ENCODE measurements around the gene CDH23.

CDH23 gene

DNA sequence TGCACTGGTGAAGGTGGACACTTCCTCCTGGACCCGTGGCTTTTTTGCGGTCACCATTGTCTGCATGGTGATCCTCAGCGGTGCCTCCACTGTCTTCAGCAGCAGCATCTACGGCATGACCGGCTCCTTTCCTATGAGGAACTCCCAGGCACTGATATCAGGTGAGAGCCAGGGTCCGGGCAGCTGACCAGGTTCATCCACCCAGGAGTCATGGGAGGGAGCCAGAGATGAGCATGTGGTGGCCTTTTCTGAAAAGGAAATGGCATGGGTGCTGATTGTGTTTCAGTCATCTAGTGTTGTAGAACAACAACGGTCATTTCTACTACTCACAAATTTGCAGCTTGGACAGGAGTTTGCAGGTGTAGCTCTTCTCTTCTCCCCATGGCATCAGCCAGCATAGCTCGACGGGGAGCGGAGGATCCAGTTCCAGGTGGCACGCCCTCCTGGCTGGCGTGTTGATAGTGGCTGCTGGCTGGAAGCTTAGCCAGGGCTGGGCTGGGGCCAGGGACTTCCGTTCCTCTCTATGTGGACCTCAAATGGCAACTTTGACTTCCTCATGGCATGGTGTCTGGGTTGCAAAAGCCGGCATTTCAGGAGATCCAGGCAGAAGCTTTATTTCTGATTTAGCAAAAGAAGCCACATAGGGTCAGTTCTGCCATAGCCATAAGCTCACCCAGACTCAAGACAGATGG is 44.9 kb upstream of the CDH23 start:
- ATAC-seq: no peak
- TF ChIP-seq OSR1 (CRISPR knock-in tag; IDR thresholded peaks at IDR 0.05) (no peak), ZFP30 (CRISPR knock-in tag; IDR thresholded peaks at IDR 0.05) (no peak), BACH2 (CRISPR knock-in tag; IDR thresholded peaks at IDR 0.05; ENCODE audit: borderline replicate concordance) (no peak), POU6F1 (CRISPR knock-in tag; IDR thresholded peaks at IDR 0.05; ENCODE audit: borderline replicate concordance, low read depth) (no peak), ZNF8 (CRISPR knock-in tag; IDR thresholded peaks at IDR 0.05) (no peak), TOX (CRISPR knock-in tag; IDR thresholded peaks at IDR 0.05; ENCODE audit: borderline replicate concordance) (no peak), CSDC2 (CRISPR knock-in tag; IDR thresholded peaks at IDR 0.05) (no peak), ESRRG (CRISPR knock-in tag; IDR thresholded peaks at IDR 0.05) (no peak), ISL1 (CRISPR knock-in tag; IDR thresholded peaks at IDR 0.05) (no peak)
- TF ChIP-seq, protein P1, sequence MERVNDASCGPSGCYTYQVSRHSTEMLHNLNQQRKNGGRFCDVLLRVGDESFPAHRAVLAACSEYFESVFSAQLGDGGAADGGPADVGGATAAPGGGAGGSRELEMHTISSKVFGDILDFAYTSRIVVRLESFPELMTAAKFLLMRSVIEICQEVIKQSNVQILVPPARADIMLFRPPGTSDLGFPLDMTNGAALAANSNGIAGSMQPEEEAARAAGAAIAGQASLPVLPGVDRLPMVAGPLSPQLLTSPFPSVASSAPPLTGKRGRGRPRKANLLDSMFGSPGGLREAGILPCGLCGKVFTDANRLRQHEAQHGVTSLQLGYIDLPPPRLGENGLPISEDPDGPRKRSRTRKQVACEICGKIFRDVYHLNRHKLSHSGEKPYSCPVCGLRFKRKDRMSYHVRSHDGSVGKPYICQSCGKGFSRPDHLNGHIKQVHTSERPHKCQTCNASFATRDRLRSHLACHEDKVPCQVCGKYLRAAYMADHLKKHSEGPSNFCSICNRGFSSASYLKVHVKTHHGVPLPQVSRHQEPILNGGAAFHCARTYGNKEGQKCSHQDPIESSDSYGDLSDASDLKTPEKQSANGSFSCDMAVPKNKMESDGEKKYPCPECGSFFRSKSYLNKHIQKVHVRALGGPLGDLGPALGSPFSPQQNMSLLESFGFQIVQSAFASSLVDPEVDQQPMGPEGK (CRISPR knock-in tag; IDR thresholded peaks at IDR 0.05; ENCODE audit: borderline replicate concordance): no peak

DNA sequence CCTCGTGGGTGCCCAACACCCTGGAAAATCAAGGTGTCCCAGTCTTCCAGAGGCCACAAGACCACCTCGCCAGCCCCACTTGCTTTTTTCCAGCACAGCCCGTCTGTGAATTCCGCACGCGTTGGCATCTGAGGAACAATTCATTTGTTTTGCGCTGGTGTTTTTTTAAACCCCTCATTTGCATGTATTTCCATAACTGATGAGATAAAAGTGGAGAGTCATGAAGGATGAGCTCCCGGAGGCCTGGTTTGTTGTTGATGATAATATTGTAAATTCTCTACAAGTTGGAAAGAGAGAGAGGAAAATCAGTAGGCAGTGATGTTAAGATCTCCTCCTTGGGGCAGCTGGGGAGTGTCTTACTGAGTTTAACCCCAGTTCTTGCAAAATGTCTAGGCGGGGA is 43.1 kb upstream of the CDH23 start:
- TF ChIP-seq ARNTL (CRISPR knock-in tag; IDR thresholded peaks at IDR 0.05; ENCODE audit: borderline replicate concordance, low read depth): no peak
- no peak for TF ChIP-seq SNAI2 (CRISPR knock-in tag; IDR thresholded peaks at IDR 0.05)
- TF ChIP-seq GLIS3 (CRISPR knock-in tag; IDR thresholded peaks at IDR 0.05): no peak
- no peak for ATAC-seq

- ATAC-seq: no peak
- no peak for TF ChIP-seq CSDC2 (CRISPR knock-in tag; IDR thresholded peaks at IDR 0.05)
- TF ChIP-seq ISL1 (CRISPR knock-in tag; IDR thresholded peaks at IDR 0.05): no peak
- TF ChIP-seq PPARA (CRISPR knock-in tag; IDR thresholded peaks at IDR 0.05; ENCODE audit: borderline replicate concordance): no peak
- no peak for TF ChIP-seq BACH2 (CRISPR knock-in tag; IDR thresholded peaks at IDR 0.05; ENCODE audit: borderline replicate concordance)
- no peak for TF ChIP-seq POU6F1 (CRISPR knock-in tag; IDR thresholded peaks at IDR 0.05; ENCODE audit: borderline replicate concordance, low read depth)
- no peak for TF ChIP-seq ESRRG (CRISPR knock-in tag; IDR thresholded peaks at IDR 0.05)
- no peak for TF ChIP-seq ZFP30 (CRISPR knock-in tag; IDR thresholded peaks at IDR 0.05)
- no peak for TF ChIP-seq SNAI2 (CRISPR knock-in tag; IDR thresholded peaks at IDR 0.05)
- no peak for TF ChIP-seq ARNTL (CRISPR knock-in tag; IDR thresholded peaks at IDR 0.05; ENCODE audit: borderline replicate concordance, low read depth)
Measured at GRCh38 chr10:71354776-71355175, 41.9 kb upstream of the CDH23 start.

GRCh38 chr10:71355886-71356285 is 40.8 kb upstream of the CDH23 start:
- no peak for ATAC-seq
- TF ChIP-seq BACH2 (CRISPR knock-in tag; IDR thresholded peaks at IDR 0.05; ENCODE audit: borderline replicate concordance) (no peak), OSR1 (CRISPR knock-in tag; IDR thresholded peaks at IDR 0.05) (no peak), CSDC2 (CRISPR knock-in tag; IDR thresholded peaks at IDR 0.05) (no peak), ZFP30 (CRISPR knock-in tag; IDR thresholded peaks at IDR 0.05) (no peak), ZNF70 (CRISPR knock-in tag; IDR thresholded peaks at IDR 0.05) (no peak), ISL1 (CRISPR knock-in tag; IDR thresholded peaks at IDR 0.05) (no peak), TCF4 (CRISPR knock-in tag; IDR thresholded peaks at IDR 0.05; ENCODE audit: borderline replicate concordance) (no peak), POU6F1 (CRISPR knock-in tag; IDR thresholded peaks at IDR 0.05; ENCODE audit: borderline replicate concordance, low read depth) (no peak), ZNF8 (CRISPR knock-in tag; IDR thresholded peaks at IDR 0.05) (no peak), ESRRG (CRISPR knock-in tag; IDR thresholded peaks at IDR 0.05) (no peak), ZNF565 (CRISPR knock-in tag; conservative IDR thresholded peaks at IDR 0.05; ENCODE audit: low read depth) (no peak), ZFP3 (CRISPR knock-in tag; IDR thresholded peaks at IDR 0.05) (no peak), CREB5 (CRISPR knock-in tag; IDR thresholded peaks at IDR 0.05; ENCODE audit: low read depth) (no peak), SNAI2 (CRISPR knock-in tag; IDR thresholded peaks at IDR 0.05) (no peak), RARB (CRISPR knock-in tag; IDR thresholded peaks at IDR 0.05) (no peak), GLIS3 (CRISPR knock-in tag; IDR thresholded peaks at IDR 0.05) (no peak), ARNTL (CRISPR knock-in tag; IDR thresholded peaks at IDR 0.05; ENCODE audit: borderline replicate concordance, low read depth) (no peak)
- TF ChIP-seq, protein P1 (CRISPR knock-in tag; IDR thresholded peaks at IDR 0.05; ENCODE audit: borderline replicate concordance): no peak
- TF ChIP-seq, protein P2, sequence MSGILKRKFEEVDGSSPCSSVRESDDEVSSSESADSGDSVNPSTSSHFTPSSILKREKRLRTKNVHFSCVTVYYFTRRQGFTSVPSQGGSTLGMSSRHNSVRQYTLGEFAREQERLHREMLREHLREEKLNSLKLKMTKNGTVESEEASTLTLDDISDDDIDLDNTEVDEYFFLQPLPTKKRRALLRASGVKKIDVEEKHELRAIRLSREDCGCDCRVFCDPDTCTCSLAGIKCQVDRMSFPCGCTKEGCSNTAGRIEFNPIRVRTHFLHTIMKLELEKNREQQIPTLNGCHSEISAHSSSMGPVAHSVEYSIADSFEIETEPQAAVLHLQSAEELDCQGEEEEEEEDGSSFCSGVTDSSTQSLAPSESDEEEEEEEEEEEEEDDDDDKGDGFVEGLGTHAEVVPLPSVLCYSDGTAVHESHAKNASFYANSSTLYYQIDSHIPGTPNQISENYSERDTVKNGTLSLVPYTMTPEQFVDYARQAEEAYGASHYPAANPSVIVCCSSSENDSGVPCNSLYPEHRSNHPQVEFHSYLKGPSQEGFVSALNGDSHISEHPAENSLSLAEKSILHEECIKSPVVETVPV (CRISPR knock-in tag; IDR thresholded peaks at IDR 0.05): no peak
